ENCODE measurements around the gene FLOT1. TPM values are rescaled to one million over a fixed set of nuclear protein-coding genes. Genes with fewer than 3 reads are reported as not detected.
A peak's percentile ranks its signal among the peaks of the same experiment; 100 is the strongest.

The FLOT1 gene
- total RNA-seq, 1 experiment from 2014 or later, result 111 TPM

- no peak overlapping the region for H2BK15ac ChIP-seq (ENCODE audit: low read depth, low read length)
- no peak overlapping the region for H4K91ac ChIP-seq (ENCODE audit: insufficient read length, low read depth, low read length)
- H3K56ac ChIP-seq (ENCODE audit: insufficient read length, low read depth, low read length), result no peak overlapping the region
- no peaks in the 10 kb centered on the region for H4K20me1 ChIP-seq (ENCODE audit: control insufficient read depth, insufficient read depth, insufficient read length)
- H3K4me1 Mint-ChIP-seq, result peaks cover 70 to 74% of the 10 kb centered on the region in 2 experiments
- no peak overlapping the region for H2BK12ac ChIP-seq (ENCODE audit: insufficient read length, low read depth, low read length)
- WGBS (ENCODE audit: extremely low coverage, insufficient read length, low lambda C conversion rate), result no CpG with 5 or more reads among the region's 52 CpGs
- no peak overlapping the region for H2BK5ac ChIP-seq (ENCODE audit: insufficient read length, low read length)
- no peak overlapping the region for H2AK5ac ChIP-seq (ENCODE audit: insufficient read length, low read length)
- no peaks in the 10 kb centered on the region; a peak in 1 of 5 replicates for H3K9me3 Mint-ChIP-seq
- H3K36me3 Mint-ChIP-seq (ENCODE audit: insufficient read depth in 1 of 3, low read depth in 3 of 3), result peaks cover 4 to 22% (median 15%) of the 10 kb centered on the region in 3 experiments; a peak in 5 of 7 replicates
- no peak overlapping the region for H2AFZ ChIP-seq (ENCODE audit: low read length)
- no peak overlapping the region for H3K23ac ChIP-seq (ENCODE audit: insufficient read length, low read depth, low read length)
- peaks cover 3% of the 10 kb centered on the region; the same call in 1 of the 2 replicates for H3K27me3 Mint-ChIP-seq (ENCODE audit: low read depth)
- peak overlapping the region; percentile 86 to 88 for H3K4me3 Mint-ChIP-seq
- H3K27ac ChIP-seq (ENCODE audit: insufficient read length, low read depth, low read length), result no peak overlapping the region
- peak overlapping the region; percentile 35 for H3K9ac ChIP-seq (ENCODE audit: extremely low read depth, insufficient read length, low read length)
- no peak for TF ChIP-seq CTCF (conservative IDR thresholded peaks at IDR 0.05)
- H3K14ac ChIP-seq (ENCODE audit: insufficient read depth, low read length), result no peak overlapping the region
- peaks cover 33% of the 10 kb centered on the region for H3K23me2 ChIP-seq (ENCODE audit: insufficient read length, low read depth, low read length, poor library complexity, severe bottlenecking)
- no peaks in the 10 kb centered on the region for H3K79me1 ChIP-seq (ENCODE audit: insufficient read depth, low read depth, low read length, poor library complexity, severe bottlenecking)
- H4K5ac ChIP-seq (ENCODE audit: insufficient read length, low read depth, low read length), result no peak overlapping the region
- peaks cover 2% of the 10 kb centered on the region; the same call in 1 of the 2 replicates for H3K79me2 ChIP-seq (ENCODE audit: insufficient read depth, low read length)
- H3K18ac ChIP-seq (ENCODE audit: insufficient read length, low read depth, low read length), result no peak overlapping the region
- H3K4ac ChIP-seq (ENCODE audit: low read depth, low read length), result no peak overlapping the region
- H3T11ph ChIP-seq (ENCODE audit: low read length), result no peak overlapping the region
- H2BK20ac ChIP-seq (ENCODE audit: low read depth, low read length, poor library complexity, severe bottlenecking), result no peak overlapping the region
- H3K4me2 ChIP-seq (ENCODE audit: insufficient read depth, insufficient read length, low read length), result peak overlapping the region; percentile 74
- H3K4me1 ChIP-seq (ENCODE audit: insufficient read depth, low read length), result peaks cover 16% of the 10 kb centered on the region; the same call in 1 of the 2 replicates
- H2BK120ac ChIP-seq (ENCODE audit: low read depth, low read length, poor library complexity, severe bottlenecking), result no peak overlapping the region
- H3K9me3 ChIP-seq (ENCODE audit: control insufficient read depth, low read depth, low read length), result no peaks in the 10 kb centered on the region
- H3K27me3 ChIP-seq (ENCODE audit: insufficient read depth, low read length), result no peaks in the 10 kb centered on the region
- peak overlapping the region; percentile 75 to 90 (median 80); a peak in 4 of 7 replicates for H3K27ac Mint-ChIP-seq
- DNase-seq, result peak; percentile 89
- H4K8ac ChIP-seq (replicated peaks; ENCODE audit: insufficient read length, low read depth, low read length), result no peak overlapping the region
Observed at GRCh38 chr6:30686908-30687658, 55.4 kb downstream of the FLOT1 start.

Data from H9 (cell line).